ENCODE results near the gene TKT.

Gene TKT

DNA sequence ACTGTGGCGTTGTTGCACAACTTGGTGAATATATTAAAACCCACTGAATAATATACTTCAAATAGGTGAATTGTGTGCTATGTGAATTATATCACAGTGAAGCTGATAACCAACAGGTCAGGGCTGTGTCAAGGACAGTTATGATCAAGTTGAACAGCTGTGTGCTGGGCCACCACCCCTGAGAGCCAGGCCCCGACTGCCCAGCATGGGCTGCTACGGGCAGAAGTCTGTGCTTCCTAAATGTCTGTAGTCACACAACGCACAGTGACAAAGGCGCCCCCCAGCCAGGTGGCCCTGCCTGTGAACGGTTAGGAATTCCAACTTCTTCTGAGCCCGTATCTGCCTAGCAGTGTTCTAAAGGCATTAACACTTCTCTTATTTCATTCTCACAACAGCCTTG lies 32.8 kb downstream of the TKT start:
- no peak for DNase-seq

DNA sequence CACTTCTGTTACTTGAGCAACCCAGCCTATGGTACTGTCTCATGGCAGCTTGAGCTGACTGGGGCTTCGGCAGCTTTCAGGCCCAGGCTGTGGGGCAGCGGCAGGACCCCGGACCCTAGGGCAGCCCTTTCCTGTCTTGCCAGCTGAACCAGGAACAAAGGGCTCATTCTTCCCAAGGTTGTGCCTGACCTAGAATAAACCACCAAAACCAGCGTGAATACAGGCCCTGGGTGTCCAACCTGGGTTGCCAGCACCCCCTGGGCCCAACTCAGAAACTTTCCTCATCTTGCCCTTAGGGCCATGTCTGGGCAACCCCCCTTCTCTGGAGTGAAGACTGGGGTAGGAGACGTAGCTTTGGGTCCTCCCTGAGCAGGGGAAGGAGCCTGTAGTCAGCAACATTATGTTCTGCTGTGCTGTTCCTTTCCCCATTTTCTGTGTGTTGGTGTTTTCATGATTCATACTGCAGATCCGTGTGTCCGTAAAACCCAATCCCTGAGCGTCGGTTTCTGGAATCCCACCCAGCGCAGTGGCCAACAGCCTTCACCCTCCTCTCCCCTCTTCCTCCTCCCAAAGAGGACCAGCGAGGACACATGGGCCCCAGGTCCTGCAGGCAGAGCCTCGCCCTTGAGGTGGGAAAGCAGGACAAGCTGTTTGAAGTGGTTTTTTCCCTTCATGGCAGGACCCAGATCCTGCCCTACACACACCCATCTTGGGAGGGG lies 33.5 kb downstream of the TKT start:
- DNase-seq = no peak

- no peak for DNase-seq
These were observed 34.0 kb downstream of the TKT start for GRCh38 chr3:53221827-53222182.

- DNase-seq = no peak
These were observed 34.5 kb downstream of the TKT start for GRCh38 chr3:53221345-53221744.

DNA sequence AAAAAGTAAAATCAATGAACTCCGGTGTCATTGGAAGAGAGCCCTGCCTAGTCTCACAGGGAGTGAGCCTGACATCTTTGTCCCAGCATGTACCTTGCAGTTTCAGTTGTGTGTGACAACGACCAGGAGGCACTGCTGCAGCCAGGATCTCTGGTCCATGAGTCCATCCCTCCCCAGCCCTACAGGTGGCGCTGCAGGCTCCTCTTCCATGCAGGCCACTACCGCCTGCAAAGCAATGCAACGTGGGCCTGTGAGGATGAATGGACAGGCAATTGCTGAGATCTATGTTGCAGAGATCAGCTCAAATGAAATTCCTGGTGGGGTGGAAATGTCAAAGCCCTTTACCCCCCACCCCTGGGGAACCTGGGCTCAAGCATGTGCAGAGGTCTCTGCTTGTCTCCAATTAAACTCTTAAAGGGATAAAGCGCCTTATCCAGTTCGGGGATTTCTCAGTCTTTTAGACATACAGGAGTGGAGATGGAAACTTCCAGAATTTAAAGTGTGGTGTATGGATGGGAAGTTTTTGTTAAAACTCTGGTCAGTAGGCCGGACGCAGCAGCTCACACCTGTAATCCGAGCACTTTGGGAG lies 35.8 kb downstream of the TKT start:
- peak; percentile 83 for DNase-seq

DNA sequence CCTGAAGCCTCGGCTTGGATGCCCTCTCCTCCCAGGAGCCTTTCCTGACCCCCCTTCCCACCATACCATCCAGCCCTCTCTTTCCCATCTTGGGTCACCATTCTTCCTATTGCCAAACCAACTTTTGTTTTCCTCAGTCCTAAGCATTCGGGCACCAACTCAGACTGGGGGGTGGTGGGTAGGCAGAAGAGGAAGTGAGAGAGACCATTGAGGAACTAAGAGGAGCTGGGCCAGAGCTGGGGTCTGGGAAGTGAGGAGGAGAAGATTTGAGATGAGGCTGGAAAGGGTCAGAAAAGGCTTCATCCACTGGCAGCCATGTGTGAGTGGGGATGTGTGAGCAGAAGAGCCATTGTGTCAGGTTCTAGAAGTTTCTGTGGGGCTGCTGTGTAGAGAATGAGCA lies 37.7 kb downstream of the TKT start:
- peak; percentile 86 for DNase-seq

DNA sequence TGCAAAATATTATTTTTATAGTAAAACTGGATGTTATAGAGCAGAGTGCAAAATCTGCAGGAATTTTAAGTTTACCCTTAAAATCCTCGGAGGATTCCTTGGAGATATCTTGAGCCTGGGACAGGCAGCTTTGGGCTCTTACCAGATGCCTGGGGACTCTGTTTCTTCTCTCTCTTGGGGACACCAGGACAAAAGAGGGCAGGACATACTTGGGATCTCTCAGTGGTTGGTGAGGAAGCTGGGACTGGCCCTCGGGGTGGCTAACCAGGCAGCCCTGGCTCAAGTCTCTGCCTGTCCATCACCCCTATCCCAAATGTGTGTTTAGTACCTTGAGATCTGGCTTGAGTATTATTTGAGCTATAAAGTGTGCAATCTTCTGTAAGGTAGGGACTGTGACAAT lies 38.6 kb downstream of the TKT start:
- DNase-seq = no peak

DNA sequence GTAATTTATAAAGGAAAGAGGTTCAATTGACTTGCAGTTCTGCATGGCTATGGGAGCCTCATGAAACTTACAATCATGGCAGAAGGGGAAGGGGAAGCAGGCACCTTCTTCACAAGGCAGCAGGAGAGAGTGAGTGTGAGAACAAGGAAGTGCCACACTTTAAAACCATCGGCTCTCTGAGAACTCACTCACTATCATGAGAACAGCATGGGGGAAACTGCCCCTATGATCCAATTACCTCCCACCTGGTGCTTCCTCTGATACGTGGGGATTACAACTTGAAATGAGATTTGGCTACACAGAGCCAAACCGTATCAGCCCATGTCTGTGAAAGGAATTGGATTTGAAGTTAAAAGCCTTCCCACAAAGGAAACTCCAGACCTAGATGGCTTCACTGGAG lies 39.1 kb downstream of the TKT start:
- peak; percentile 24 for DNase-seq

- no peak for DNase-seq
These were observed 40.0 kb downstream of the TKT start for GRCh38 chr3:53215816-53216215.

DNA sequence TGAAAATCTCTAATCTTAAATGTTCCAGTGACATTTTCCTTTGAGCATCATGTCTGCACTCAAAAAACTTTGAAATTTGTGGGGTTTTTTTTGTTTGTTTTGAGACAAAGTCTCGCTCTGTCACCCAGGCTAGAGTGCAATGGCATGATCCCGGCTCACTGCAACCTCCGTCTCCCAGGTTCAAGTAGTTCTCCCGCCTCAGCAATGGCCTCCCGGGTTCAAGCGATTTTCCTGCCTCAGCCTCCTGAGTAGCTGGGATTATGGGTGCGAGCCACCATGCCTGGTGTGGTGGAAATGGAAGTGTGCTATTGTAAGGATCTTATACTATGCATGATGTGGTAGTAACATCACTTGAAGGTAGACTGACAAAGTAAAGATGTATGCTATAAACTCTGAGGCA lies 42.5 kb downstream of the TKT start:
- DNase-seq = no peak

DNA sequence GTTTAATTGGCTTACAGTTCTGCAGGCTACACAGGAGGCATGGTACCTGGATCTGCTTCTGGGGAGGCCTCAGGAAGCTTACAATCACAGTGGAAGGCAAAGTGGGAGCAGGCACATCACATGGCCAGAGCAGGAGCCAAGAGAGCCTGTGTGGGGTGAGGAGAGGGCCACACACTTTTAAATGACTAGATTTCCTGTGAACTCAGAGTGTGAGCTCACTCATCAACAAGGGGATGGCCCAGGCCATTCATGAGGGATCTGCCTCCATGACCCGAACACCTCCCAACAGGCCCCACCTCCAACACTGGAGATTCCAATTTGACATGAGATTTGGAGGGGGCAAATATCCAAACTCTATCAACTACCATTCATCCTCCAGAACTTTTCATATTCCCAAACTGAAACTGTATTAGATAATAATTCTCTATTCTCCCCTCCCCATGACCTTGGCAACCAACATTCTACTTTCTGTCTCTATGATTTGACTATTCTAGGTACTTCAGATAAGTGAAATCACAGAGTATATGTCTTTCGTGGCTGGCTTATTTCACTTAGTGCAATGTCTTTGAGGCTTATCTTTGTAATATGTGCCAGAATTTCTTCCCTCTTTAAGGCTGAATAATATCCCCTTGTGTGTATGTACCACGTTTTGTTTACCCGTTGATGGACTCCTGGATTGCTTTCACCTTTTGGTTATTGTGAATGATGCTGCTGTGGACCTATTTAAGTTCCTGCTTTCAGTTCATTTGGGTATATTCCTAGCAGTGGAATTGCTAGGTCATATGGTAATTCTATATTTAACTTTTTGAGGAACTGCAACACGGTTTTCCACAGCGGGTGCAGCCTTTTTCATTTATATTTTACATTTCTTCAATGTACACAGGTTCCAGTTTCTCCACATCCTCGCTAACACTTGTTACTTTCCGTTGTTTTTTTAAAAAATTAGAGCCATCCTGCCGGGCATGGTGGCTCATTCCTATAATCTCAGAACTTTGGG lies 43.8 kb downstream of the TKT start:
- DNase-seq = peak; percentile 68

DNA sequence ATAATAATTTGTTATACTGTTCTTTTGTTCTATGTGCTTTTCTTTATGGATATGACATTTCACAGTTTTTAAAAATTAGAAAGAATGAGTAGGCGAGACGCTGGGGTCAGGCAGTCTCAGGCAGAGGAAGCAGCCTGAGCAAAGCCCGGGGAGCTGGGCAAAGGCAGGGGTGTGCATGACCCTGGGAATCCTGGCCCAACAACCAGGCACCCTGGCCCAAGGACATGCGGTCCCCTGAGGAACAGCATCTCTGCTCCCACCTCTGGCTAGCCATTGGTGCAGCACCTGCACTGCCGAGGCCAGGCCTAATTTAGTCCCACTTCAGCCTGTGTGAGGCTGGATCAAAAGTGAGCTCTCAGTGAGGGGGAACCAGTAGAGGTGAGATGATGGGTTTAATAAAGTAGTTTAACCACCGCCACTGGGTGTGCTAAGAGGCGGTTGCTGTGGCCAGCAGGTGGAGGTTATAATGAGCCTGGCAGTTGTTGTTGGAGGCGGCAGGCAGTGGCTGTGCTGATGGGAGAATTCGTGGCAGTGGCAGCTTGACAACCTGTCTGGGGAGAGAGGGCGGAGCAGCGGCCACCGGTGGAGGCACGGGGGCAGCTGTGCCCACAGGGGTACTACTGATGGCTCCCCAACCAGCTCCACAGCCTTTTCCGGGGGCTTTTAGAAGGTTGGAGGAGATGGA lies 53.3 kb downstream of the TKT start:
- no peak for DNase-seq

- DNase-seq = no peak
These were observed 55.0 kb downstream of the TKT start for GRCh38 chr3:53200501-53201498.

DNA sequence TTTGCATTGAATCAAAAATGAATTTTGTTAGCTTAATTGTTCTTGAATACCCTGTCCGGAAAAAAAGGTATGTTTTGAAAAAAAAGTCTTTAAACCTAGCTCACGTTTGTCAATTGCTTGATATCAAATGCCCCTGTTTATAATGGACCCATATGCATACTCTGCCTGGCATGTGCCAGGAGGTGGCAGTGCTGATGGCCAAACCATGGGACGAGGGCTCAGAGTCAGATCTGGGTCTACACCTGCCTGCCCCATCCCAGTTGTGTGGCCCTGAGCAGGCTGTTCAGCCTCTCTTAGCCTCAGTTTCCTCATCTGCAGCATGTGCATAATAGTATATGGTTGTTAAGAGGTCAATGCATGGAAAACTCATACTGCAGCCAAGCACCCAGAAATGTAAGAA lies 56.0 kb downstream of the TKT start:
- DNase-seq = no peak

- DNase-seq = no peak
These were observed 56.8 kb downstream of the TKT start for GRCh38 chr3:53198996-53199395.

GRCh38 chr3:53198256-53198977 lies 57.4 kb downstream of the TKT start:
- DNase-seq = no peak

DNA sequence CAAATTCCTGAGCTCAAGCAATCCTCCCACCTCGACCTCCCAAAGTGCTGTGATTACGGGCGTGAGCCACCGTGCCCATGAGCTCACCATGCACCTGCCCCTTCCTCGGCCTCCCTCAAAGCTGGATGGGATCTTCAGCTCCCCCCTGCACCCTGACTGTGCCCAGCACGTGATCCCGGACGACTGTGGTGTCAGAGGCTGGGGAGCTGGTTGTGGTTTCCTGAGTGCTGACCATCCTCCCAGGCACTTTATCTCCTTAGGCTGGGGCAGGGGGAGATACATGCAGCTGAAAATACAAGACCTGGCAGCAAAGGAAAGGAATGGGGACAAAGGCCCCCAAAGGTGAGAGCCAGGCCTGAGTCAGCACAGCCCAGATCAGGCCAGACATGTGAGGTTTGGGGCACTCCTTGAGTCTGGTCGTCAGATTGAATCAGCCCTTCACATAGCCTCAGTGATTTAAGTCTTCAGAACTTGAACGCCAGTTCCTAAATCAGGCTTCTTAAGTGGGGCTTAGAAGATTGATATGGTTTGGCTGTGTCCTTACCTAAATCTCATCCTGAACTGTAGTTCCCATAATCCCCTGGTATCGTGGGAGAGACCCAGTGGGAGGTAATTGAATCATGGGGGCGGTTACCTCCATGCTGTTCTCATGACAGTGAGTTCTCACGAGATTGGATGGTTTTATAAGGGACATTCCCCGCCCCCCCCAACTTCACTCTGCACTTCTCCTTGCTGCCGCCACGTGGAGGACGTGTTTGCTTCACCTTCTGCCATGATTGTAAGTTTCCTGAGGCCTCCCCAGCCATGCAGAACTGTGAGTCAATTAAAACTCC lies 59.0 kb downstream of the TKT start:
- DNase-seq = peak; percentile 87

DNA sequence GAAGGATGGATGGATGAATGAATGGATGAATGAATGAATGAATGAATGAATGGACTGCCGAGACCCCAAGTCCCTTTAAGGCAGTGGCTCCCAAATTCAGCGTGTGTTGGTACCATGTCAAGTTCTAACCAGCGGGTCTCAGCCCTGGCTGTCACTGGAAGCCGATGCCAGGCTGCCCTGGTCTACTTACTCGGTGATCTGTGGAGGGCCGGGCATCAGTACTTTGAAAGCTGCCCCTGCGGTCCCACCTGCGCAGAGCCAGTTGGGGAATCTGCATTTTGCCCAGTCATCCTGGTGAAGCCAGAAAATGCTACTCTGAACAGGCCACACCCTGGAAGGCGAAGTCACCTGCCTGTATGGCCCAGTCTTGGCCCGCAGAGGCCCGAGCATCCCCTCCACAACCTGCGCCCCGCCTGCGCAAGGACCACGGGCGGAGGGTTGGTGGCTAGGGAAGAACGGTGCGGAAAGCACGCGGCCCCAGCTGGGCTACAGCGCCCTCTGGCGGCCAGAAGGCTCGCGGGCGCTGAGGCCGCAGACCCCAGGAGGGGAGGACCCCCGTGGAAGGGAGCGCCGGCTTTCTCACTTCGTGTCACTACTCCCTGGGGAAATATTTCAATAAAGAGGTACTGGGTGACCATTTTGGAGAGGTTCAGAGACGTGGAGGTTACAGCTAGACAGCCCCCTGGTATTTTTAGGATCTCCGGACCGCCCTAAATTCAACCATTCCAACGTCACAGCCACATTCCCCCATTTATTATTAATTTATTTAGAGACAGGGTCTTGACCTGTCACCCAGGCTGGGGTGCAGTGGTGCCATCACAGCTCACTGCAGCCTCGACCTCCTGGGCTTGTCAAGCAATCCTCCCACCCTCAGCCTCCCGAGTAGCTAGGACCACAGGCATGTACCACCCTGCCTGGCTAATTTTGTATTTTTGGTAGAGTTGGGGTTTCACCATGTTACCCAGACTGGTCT lies 59.9 kb downstream of the TKT start:
- DNase-seq = peak; percentile 36

- no peak for DNase-seq
These were observed 60.8 kb downstream of the TKT start for GRCh38 chr3:53195066-53195450.

Measured in inflammatory macrophage treated with lipopolysaccharide for 4 hours (primary cell).